Mammary epithelial cell (primary cell): ENCODE measurements around the gene C19orf81.

Experiments
- EZH2 ChIP-seq: IDR thresholded peaks from 2 replicates; pipeline ENCODE4 v1.6.1; 2012; ENCODE audit warnings: low read length, inconsistent platforms, borderline replicate concordance
- TF ChIP-seq, protein P1 (sequence below), 2 donors: IDR thresholded peaks in 1 of 2; conservative IDR thresholded peaks in 1 of 2; 2 replicates each; pipeline ENCODE4 v1.5.1; 2011 to 2012; ENCODE audit warnings: inconsistent platforms in 2 of 2, low read length in 2 of 2, mild to moderate bottlenecking in 2 of 2, control low read depth in 1 of 2, low read depth in 1 of 2; ENCODE audit not compliant: insufficient read depth in 1 of 2; ENCODE audit errors: extremely low read depth in 1 of 2

DNA sequence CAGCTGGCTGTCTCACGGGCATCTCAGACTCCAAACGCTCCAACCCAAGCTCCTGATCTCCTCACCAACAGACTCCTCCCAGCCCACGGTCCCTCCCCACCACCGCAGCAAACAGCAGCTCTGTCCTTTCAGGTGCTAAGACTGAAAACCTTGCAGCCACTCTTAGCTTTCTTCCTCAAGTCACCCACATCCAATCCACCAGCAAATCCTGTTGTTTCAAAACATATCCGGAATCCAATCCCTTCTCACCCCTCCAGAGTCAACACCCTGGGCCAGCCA is 20.8 kb downstream of the C19orf81 start:
- TF ChIP-seq, protein P1, sequence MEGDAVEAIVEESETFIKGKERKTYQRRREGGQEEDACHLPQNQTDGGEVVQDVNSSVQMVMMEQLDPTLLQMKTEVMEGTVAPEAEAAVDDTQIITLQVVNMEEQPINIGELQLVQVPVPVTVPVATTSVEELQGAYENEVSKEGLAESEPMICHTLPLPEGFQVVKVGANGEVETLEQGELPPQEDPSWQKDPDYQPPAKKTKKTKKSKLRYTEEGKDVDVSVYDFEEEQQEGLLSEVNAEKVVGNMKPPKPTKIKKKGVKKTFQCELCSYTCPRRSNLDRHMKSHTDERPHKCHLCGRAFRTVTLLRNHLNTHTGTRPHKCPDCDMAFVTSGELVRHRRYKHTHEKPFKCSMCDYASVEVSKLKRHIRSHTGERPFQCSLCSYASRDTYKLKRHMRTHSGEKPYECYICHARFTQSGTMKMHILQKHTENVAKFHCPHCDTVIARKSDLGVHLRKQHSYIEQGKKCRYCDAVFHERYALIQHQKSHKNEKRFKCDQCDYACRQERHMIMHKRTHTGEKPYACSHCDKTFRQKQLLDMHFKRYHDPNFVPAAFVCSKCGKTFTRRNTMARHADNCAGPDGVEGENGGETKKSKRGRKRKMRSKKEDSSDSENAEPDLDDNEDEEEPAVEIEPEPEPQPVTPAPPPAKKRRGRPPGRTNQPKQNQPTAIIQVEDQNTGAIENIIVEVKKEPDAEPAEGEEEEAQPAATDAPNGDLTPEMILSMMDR (conservative IDR thresholded peaks at IDR 0.05 in 1 of 2, IDR thresholded peaks at IDR 0.05 in 1 of 2; ENCODE audit: extremely low read depth in 1 of 2, insufficient read depth in 1 of 2, low read depth in 1 of 2, low read length in 2 of 2): no peak
- TF ChIP-seq EZH2: no peak
